ENCODE results near the gene PKP1. TPM values are rescaled to one million over a fixed set of nuclear protein-coding genes. Genes with fewer than 3 reads are reported as not detected.
A peak's percentile ranks its signal among the peaks of the same experiment; 100 is the strongest.

PKP1 gene
- polyA plus RNA-seq, 1 experiment, result 0.05 TPM

DNA sequence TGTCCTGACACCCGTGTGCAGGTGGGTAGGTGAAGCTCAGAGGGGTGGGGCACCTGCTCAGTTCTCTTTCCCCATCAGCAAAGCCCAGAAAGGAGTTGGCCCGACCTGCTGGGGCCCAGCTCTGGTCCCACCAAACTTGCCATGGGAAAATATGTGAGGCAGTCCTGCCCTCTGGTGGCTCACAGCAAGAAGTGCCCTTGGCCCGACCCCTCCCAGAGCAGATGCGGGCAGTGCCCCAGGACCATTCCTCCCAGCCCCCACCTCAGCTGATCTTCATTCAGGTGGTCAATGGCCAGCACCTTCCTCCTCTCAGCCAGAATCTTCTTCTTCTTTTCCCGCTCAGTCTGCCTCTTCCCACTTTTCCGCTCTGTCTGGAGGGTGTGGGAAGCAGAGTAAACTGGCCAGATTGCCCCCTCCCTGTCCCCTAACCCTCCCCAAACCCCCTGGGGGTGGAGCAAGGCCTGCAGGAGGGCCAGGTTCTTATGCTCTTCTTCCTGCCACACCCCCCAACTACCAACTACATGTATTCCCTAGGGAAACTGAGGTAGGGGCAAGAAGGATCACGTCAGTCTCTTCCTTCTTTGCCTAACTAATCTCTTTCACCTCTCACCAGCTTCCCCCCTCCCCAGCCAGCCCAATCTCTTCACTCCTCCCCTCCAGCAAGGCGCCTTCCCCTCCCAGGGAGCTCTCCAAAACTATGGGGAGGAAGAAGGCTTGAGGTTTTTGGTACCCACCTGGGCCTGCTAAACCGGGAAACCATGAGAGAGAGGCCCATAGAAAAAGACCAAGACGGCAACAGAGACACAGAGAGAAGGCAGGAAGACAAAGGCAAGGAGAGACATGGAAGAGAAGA, 78.6 kb downstream of the PKP1 start:
- ChIA-PET POLR2A (no interaction called here), CTCF (interaction anchor here (0.6 to 12.4 kb wide), 30 partner anchors 8 to 417 kb away, joined by 3 to 144 read pairs (median 5); no protein-coding TSS in a partner anchor)
- no peak for DNase-seq (ENCODE audit: low read depth)
- H3K36me3 ChIP-seq (ENCODE audit: control insufficient read depth, insufficient read depth, low read length), result no peaks in the 10 kb centered on the region
- TF ChIP-seq, protein P1, sequence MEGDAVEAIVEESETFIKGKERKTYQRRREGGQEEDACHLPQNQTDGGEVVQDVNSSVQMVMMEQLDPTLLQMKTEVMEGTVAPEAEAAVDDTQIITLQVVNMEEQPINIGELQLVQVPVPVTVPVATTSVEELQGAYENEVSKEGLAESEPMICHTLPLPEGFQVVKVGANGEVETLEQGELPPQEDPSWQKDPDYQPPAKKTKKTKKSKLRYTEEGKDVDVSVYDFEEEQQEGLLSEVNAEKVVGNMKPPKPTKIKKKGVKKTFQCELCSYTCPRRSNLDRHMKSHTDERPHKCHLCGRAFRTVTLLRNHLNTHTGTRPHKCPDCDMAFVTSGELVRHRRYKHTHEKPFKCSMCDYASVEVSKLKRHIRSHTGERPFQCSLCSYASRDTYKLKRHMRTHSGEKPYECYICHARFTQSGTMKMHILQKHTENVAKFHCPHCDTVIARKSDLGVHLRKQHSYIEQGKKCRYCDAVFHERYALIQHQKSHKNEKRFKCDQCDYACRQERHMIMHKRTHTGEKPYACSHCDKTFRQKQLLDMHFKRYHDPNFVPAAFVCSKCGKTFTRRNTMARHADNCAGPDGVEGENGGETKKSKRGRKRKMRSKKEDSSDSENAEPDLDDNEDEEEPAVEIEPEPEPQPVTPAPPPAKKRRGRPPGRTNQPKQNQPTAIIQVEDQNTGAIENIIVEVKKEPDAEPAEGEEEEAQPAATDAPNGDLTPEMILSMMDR (IDR thresholded peaks at IDR 0.05; ENCODE audit: insufficient read depth, low read depth, low read length), result peak; percentile 82
- H3K27me3 ChIP-seq (ENCODE audit: control insufficient read depth, insufficient read depth, low read length), result peaks cover 9% of the 10 kb centered on the region
- H3K4me3 ChIP-seq (ENCODE audit: low read depth, low read length), result no peak overlapping the region

DNA sequence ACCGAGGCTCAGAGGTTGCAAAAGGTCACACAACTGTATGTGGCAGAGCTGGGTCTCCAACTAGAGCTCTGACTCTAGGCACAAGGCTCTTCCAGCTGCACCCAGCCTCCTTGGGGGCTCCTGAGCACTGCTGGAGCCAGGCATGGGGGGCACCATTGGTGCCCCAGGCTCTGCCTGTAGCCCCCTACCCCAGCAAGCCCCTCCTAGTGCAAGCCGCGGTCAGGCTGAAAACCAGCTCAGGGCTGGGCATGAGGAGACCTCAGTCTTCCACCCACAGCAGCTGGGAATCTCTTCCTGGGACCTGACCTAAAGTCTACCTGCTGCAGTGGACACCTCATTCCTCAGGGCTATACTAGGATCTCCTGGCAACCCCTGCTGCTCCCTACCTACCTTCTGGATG, 79.6 kb downstream of the PKP1 start:
- CTCF ChIA-PET, result interaction anchor here (1.0 to 12.4 kb wide), 13 partner anchors 9 to 110 kb away, joined by 3 to 144 read pairs (median 12); no protein-coding TSS in a partner anchor
- DNase-seq (ENCODE audit: low read depth), result no peak
- POLR2A ChIA-PET, result no interaction called here
- TF ChIP-seq, protein P1 (IDR thresholded peaks at IDR 0.05; ENCODE audit: insufficient read depth, low read depth, low read length), result no peak
- Histone ChIP-seq H3K4me3 (ENCODE audit: low read depth, low read length) (no peak overlapping the region), H3K36me3 (ENCODE audit: control insufficient read depth, insufficient read depth, low read length) (no peaks in the 10 kb centered on the region), H3K27me3 (ENCODE audit: control insufficient read depth, insufficient read depth, low read length) (peaks cover 9% of the 10 kb centered on the region)

DNA sequence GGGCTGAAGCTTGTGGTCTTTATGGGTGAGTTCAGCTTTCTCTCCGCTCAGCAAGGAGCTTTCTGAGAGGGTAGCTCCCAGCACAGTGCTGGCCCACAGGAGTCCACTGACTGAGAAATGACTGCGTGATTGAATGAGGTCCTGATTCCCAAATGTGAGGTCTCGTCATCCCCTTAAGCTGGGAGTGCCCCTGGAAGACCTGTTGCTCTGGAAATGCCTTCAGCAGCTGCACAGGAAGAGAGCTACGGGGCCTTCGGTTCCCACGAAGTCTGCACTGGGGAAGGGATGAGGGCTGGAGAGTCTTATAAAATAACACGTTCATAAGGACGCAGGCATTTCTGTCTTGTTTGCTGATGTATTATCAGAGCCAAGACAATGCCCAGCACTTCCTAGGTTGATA, 80.2 kb downstream of the PKP1 start:
- Histone ChIP-seq H3K27me3 (ENCODE audit: control insufficient read depth, insufficient read depth, low read length) (peaks cover 9% of the 10 kb centered on the region), H3K36me3 (ENCODE audit: control insufficient read depth, insufficient read depth, low read length) (no peaks in the 10 kb centered on the region), H3K4me3 (ENCODE audit: low read depth, low read length) (no peak overlapping the region)
- ChIA-PET CTCF (interaction anchor here (1.4 to 12.4 kb wide), 8 partner anchors 12 to 111 kb away, joined by 4 to 144 read pairs (median 16); no protein-coding TSS in a partner anchor), POLR2A (no interaction called here)
- TF ChIP-seq, protein P1 (IDR thresholded peaks at IDR 0.05; ENCODE audit: insufficient read depth, low read depth, low read length), result no peak
- DNase-seq (ENCODE audit: low read depth), result no peak

DNA sequence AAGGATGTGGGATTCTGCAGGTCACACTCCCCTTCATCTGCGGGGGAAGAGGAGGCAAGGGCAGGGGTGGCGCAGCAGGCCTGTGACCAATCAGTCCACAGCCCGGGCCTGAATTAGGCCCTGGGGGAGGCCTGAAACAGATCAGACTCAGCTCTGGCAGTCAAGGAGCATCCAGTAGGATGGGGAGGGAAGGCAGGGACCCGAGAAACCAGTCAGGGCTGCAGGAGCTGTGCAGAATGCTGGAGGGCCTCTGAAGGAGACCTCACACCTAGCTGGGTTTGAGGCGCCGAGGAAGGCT, 81.5 kb downstream of the PKP1 start:
- TF ChIP-seq, protein P1 (IDR thresholded peaks at IDR 0.05; ENCODE audit: insufficient read depth, low read depth, low read length), result no peak

DNA sequence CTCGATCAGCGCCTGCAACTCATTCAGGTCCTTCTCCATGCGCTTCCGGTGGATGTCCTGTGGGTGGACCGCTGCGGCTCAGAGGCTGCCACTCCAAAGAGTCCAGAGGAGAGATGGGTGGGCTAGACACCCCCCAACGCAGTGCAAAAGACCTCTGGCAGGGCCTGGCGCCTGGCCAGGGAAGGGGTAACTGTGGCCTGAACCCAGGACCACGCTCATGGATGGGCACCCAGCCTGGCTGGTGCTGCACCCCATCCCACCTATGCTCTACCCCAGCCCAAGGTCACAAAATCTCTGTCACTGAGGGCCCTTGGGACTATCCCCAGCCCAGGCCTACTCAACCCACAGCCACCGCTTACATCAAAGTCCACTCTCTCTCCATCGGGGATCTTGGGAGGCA, 81.9 kb downstream of the PKP1 start:
- no peaks in the 10 kb centered on the region for H3K36me3 ChIP-seq (ENCODE audit: control insufficient read depth, insufficient read depth, low read length)
- no peak overlapping the region for H3K4me3 ChIP-seq (ENCODE audit: low read depth, low read length)
- DNase-seq (ENCODE audit: low read depth), result no peak
- H3K27me3 ChIP-seq (ENCODE audit: control insufficient read depth, insufficient read depth, low read length), result peaks cover 10% of the 10 kb centered on the region
- POLR2A ChIA-PET, result no interaction called here
- CTCF ChIA-PET, result interaction anchor here (0.9 to 12.4 kb wide), 6 partner anchors 10 to 113 kb away, joined by 3 to 144 read pairs (median 38); no protein-coding TSS in a partner anchor
- TF ChIP-seq, protein P1 (IDR thresholded peaks at IDR 0.05; ENCODE audit: insufficient read depth, low read depth, low read length), result no peak

More for the DNA sequence above, 81.5 kb downstream of the PKP1 start:
- ChIA-PET POLR2A (no interaction called here), CTCF (interaction anchor here (0.7 to 12.4 kb wide), 6 partner anchors 11 to 122 kb away, joined by 3 to 144 read pairs (median 38); no protein-coding TSS in a partner anchor)
- H3K36me3 ChIP-seq (ENCODE audit: control insufficient read depth, insufficient read depth, low read length), result no peaks in the 10 kb centered on the region
- DNase-seq (ENCODE audit: low read depth), result no peak
- H3K27me3 ChIP-seq (ENCODE audit: control insufficient read depth, insufficient read depth, low read length), result peaks cover 10% of the 10 kb centered on the region
- no peak overlapping the region for H3K4me3 ChIP-seq (ENCODE audit: low read depth, low read length)

Measured in BJ (cell line).